ENCODE data around the gene SERPINI1.

DNA sequence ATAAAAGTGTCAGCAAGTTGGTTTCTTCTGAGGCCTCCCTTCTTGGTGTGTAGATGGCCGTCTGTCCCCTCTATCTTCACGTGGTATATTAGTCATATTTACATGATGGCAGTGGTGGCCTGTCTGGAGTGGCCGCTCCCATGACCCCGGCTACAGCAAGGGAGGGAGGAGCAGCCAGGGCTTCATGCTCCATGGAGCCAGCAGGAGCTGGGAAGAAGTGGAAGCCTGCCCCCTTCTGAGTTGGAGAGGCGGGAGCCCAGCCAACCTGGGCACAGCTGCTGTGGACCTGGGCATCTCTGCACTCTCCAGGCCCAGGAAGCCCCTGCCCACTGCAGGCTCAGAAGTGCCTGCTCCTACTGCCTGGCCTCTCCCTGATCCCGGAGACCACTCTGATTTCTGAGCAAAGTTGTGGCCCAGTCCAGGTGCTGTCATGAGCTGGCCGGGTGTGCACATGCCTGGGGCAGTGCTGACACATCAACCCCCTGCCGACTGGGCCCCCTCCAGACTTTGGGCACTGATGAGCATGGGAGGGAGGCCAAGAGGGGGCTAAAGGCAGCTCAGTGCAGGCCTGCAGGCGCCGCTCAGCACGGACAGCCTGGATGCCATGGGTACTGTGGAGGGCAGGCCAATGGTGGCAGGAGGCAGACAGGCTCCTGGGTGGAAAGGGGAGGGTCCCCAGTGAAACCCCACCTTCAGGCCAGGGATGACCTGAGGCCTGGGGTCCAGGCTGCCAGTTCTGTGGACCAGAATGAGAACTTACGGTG lies 84.8 kb downstream of the SERPINI1 start:
- TF ChIP-seq CTCF (conservative IDR thresholded peaks at IDR 0.05; ENCODE audit: low read depth, low read length) (no peak), EZH2 (IDR thresholded peaks at IDR 0.05; ENCODE audit: borderline replicate concordance, low read depth, low read length, poor library complexity, severe bottlenecking) (no peak)

Data from A673 (cell line).